LNCAP (cell line): ENCODE results near the gene OR4B1.

Experiments
- TF ChIP-seq, protein P1 (sequence below): fragments of 450-650 bp; IDR thresholded peaks from 2 replicates; pipeline ENCODE4 v1.5.1; 2017; ENCODE audit warnings: mild to moderate bottlenecking

Gene OR4B1

DNA sequence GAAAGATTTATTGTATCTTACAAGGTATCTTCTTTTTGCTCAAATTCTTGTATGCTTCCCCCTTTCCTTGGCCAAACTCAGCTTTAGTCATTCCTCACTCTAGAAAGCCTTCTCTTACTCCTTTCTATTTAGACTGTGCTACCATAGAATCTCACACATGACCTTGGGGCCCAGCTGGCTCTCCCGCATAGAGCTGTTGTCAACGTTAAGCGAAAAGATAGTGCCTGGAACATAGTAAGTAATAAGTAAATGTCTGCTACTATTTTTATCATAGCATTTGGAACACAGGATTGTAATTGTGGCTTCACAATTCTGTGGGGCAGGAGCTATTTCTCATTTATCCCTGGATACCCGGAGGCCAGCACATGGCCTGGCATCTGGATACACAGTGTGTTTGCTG is 38.9 kb upstream of the OR4B1 start:
- TF ChIP-seq, protein P1, sequence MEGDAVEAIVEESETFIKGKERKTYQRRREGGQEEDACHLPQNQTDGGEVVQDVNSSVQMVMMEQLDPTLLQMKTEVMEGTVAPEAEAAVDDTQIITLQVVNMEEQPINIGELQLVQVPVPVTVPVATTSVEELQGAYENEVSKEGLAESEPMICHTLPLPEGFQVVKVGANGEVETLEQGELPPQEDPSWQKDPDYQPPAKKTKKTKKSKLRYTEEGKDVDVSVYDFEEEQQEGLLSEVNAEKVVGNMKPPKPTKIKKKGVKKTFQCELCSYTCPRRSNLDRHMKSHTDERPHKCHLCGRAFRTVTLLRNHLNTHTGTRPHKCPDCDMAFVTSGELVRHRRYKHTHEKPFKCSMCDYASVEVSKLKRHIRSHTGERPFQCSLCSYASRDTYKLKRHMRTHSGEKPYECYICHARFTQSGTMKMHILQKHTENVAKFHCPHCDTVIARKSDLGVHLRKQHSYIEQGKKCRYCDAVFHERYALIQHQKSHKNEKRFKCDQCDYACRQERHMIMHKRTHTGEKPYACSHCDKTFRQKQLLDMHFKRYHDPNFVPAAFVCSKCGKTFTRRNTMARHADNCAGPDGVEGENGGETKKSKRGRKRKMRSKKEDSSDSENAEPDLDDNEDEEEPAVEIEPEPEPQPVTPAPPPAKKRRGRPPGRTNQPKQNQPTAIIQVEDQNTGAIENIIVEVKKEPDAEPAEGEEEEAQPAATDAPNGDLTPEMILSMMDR: no peak

- TF ChIP-seq, protein P1: no peak
Measured at GRCh38 chr11:48180627-48181026, 36.0 kb upstream of the OR4B1 start.

GRCh38 chr11:48182860-48183526 is 33.6 kb upstream of the OR4B1 start:
- TF ChIP-seq, protein P1: no peak

- TF ChIP-seq, protein P1: no peak
Measured at GRCh38 chr11:48184452-48184851, 32.2 kb upstream of the OR4B1 start.

- TF ChIP-seq, protein P1: no peak
Measured at GRCh38 chr11:48193876-48194275, 22.7 kb upstream of the OR4B1 start.

- TF ChIP-seq, protein P1: no peak
Measured at GRCh38 chr11:48207881-48208280, 8.7 kb upstream of the OR4B1 start.

DNA sequence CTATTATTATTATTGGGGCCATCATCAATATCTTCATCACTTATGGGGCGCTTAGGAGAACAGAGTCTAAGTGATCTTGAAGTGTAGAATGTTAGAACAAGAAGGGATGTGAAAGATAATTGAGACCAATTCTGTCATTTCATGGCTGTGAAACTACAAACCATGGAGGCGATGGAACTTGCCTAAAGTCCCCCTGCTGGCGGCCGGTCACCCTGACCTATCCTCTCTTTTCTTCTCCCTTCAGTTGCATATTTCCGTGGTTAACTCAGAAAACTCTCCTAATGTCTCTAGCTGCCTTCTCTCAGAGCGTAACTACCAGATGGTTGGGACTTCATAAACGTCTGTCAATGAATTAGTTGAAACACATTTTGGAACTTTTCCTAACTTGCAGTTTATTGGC is 6.6 kb upstream of the OR4B1 start:
- TF ChIP-seq, protein P1: 0 out of 2 replicates have a peak, but pooled peaks have one; percentile 15

DNA sequence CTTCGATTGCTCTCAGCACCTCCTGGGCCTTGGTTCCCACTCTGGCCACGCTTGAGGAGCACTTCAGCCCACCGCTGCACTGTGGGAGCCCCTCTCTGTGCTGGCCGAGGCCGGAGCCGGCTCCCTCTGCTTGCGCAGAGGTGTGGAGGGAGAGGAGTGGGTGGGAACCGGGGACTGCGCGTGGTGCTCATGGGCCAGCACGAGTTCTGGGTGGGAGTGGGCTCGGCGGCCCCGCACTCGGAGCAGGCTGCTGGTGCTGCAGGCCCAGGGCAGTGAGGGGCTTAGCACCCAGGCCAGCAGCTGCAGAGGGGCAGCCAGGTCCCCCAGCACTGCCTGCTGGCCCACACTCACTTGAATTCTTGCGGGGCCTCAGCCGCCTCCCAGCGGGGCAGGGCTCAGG is 12.2 kb downstream of the OR4B1 start:
- TF ChIP-seq, protein P1: no peak
